Measurements from ENCODE around the gene FAM50A.
A peak's percentile ranks its signal among the peaks of the same experiment; 100 is the strongest.

Gene FAM50A

DNA sequence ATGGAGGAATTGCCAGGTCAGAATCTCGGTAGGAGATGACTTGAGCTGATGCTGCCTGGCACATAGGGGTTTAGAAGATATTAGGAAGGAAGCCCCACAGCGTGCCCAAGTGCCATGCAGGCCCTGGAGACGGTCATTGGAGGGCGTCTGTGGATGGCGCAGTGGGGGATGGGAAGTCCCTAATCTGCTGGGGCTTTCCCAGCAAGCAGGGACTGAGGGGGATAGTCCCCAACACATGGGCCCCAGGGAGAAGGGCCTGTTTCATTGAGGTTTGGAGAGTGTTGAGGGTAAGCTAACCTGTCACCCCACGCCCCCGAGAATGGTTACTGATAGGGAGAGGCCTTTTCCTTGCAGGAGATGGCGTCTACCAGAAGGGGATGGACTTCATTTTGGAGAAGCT, 24.8 kb upstream of the FAM50A start:
- Histone ChIP-seq H3K4me3 (ENCODE audit: low read depth in 1 of 2, low read length in 2 of 2) (no peak overlapping the region), H3K4me1 (ENCODE audit: control insufficient read depth in 1 of 2, insufficient read depth in 2 of 2, low read length in 2 of 2) (no peaks in the 10 kb centered on the region), H3K27me3 (ENCODE audit: low read depth, low read length) (no peaks in the 10 kb centered on the region), H3K9me3 (ENCODE audit: control insufficient read depth in 1 of 2, low read length in 2 of 2) (no peaks in the 10 kb centered on the region), H3K27ac (ENCODE audit: low read length) (no peak overlapping the region), H3K36me3 (ENCODE audit: control insufficient read depth in 1 of 2, insufficient read depth in 2 of 2, low read length in 2 of 2) (peaks cover 0 to 8% of the 10 kb centered on the region in 2 donors)

GRCh38 chrX:154419688-154420401, 24.1 kb upstream of the FAM50A start:
- H3K4me3 ChIP-seq (ENCODE audit: low read depth in 1 of 2, low read length in 2 of 2) = no peak overlapping the region
- H3K27me3 ChIP-seq (ENCODE audit: low read depth, low read length) = no peaks in the 10 kb centered on the region
- peaks cover 0 to 8% of the 10 kb centered on the region in 2 donors for H3K36me3 ChIP-seq (ENCODE audit: control insufficient read depth in 1 of 2, insufficient read depth in 2 of 2, low read length in 2 of 2)
- no peak overlapping the region for H3K27ac ChIP-seq (ENCODE audit: low read length)
- no peaks in the 10 kb centered on the region for H3K4me1 ChIP-seq (ENCODE audit: control insufficient read depth in 1 of 2, insufficient read depth in 2 of 2, low read length in 2 of 2)
- H3K9me3 ChIP-seq (ENCODE audit: control insufficient read depth in 1 of 2, low read length in 2 of 2) = no peaks in the 10 kb centered on the region

GRCh38 chrX:154420402-154420756, 23.6 kb upstream of the FAM50A start:
- Histone ChIP-seq H3K36me3 (ENCODE audit: control insufficient read depth in 1 of 2, insufficient read depth in 2 of 2, low read length in 2 of 2) (peaks cover 0 to 8% of the 10 kb centered on the region in 2 donors), H3K9me3 (ENCODE audit: control insufficient read depth in 1 of 2, low read length in 2 of 2) (no peaks in the 10 kb centered on the region), H3K4me3 (ENCODE audit: low read depth in 1 of 2, low read length in 2 of 2) (no peak overlapping the region), H3K27ac (ENCODE audit: low read length) (no peak overlapping the region), H3K27me3 (ENCODE audit: low read depth, low read length) (no peaks in the 10 kb centered on the region), H3K4me1 (ENCODE audit: control insufficient read depth in 1 of 2, insufficient read depth in 2 of 2, low read length in 2 of 2) (no peaks in the 10 kb centered on the region)

DNA sequence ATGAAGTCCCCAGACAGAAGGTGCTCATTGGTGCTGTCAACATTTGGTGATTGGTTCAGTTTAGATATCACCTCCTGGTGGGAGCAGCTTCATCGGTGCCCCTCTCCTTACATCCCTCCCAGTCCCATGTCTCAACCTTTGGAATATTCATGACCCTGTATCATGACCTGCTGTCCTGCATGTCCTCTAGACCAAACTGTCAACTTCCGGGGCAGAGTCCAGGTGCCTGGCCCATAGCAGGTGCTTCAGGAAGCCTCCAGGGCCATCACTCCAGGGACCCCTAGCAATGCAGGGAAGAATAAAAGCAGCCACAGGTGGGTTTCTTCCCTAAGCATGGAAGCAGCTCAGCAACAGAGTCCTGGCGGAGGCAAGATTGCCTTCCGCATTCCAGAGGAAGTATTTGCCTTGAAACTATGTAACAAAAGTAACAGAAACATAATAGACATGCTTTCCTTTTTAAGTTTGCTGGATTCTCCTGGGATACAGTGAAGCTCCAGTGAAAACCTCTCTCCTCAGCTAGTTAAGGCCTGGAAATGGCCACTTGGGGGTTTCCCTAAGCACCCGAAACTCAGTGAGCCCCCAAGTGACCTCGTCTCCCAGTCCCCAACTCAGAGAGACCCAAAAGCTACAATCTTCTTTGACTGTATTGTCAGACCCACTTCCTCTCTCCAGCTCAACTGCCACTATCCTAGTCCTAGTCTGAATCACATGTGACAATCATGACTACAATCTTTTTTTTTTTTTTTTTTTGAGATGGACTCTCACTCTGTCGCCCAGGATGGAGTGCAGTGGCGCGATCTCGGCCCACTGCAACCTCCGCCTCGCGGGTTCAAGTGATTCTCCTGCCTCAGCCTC, 16.8 kb upstream of the FAM50A start:
- H3K36me3 ChIP-seq (ENCODE audit: control insufficient read depth in 1 of 2, insufficient read depth in 2 of 2, low read length in 2 of 2) = peaks cover 0 to 6% of the 10 kb centered on the region in 2 donors
- H3K27me3 ChIP-seq (ENCODE audit: low read depth, low read length) = no peaks in the 10 kb centered on the region
- peaks cover 0 to 24% of the 10 kb centered on the region in 2 donors for H3K4me1 ChIP-seq (ENCODE audit: control insufficient read depth in 1 of 2, insufficient read depth in 2 of 2, low read length in 2 of 2)
- no peak overlapping the region for H3K27ac ChIP-seq (ENCODE audit: low read length)
- H3K4me3 ChIP-seq (ENCODE audit: low read depth in 1 of 2, low read length in 2 of 2) = peak overlapping the region in 1 of 2 donors; percentile 79
- no peaks in the 10 kb centered on the region for H3K9me3 ChIP-seq (ENCODE audit: control insufficient read depth in 1 of 2, low read length in 2 of 2)

DNA sequence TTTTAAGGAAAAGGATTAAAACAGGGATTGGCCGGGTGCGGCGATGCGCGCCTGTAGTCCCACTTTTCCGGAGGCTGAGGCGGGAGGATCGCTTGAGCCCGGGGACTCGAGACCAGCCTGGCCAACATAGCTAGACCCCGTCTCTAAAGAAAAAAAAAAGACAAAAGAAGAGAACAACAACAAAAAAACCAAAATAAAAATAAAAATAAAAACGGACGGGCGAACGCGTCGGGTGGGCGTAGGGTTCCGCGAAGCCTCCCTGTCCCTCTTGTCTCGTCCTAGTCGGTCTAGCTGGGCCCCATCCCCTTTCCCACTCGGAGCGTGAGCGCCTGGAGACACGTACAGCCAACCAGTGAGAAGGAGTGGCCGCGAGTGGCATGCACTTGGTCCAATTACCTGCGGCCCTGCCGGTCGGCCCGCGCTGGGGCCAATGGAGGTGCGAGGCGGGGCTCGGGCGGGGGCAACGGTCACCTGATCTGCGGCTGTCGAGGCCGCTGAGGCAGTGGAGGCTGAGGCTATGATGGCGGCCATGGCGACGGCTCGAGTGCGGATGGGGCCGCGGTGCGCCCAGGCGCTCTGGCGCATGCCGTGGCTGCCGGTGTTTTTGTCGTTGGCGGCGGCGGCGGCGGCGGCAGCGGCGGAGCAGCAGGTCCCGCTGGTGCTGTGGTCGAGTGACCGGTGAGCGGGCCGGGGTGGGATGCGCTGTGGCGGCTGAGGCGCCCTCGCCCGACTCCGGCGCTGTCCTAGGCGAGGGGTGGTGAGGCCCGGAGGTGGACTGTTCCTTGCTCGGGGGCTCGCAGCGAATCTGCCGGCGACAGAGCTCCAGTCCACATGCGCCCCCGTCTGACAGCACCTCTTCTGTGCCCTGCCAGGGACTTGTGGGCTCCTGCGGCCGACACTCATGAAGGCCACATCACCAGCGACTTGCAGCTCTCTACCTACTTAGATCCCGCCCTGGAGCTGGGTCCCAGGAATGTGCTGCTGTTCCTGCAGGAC, 15.5 kb upstream of the FAM50A start, which contains the start of gene ATP6AP1:
Gene ATP6AP1, plus strand, starts transcription at position 502 of the 996 bp plus-strand sequence. Its CDS starts 16 bp downstream, at position 518.
- Histone ChIP-seq H3K27me3 (ENCODE audit: low read depth, low read length) (no peaks in the 10 kb centered on the region), H3K4me1 (ENCODE audit: control insufficient read depth in 1 of 2, insufficient read depth in 2 of 2, low read length in 2 of 2) (peaks cover 0 to 24% of the 10 kb centered on the region in 2 donors)

DNA sequence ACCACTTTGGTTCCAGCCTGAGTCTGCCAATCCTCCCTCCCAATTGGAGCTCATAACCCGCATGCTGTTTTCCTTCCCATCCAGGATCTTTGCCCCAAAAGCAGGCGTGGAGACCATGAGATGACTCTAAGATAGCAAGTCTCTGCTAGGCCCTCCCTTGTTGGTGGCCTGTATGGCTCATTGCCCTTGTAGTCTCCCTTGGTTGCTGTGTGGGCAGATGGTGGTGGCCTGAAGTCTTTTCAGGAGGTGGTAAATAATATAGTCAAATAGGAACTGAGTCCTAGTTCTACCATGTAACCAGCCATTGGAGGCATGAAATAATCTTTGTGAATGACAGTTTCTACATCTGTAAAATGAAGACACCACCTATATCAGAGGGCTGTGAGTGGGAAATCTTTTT, 14.2 kb upstream of the FAM50A start:
- Histone ChIP-seq H3K9me3 (ENCODE audit: control insufficient read depth in 1 of 2, low read length in 2 of 2) (no peaks in the 10 kb centered on the region), H3K27me3 (ENCODE audit: low read depth, low read length) (no peaks in the 10 kb centered on the region), H3K27ac (ENCODE audit: low read length) (no peak overlapping the region), H3K4me3 (ENCODE audit: low read depth in 1 of 2, low read length in 2 of 2) (peak overlapping the region; percentile 67 to 79), H3K36me3 (ENCODE audit: control insufficient read depth in 1 of 2, insufficient read depth in 2 of 2, low read length in 2 of 2) (peaks cover 8 to 23% of the 10 kb centered on the region in 2 donors), H3K4me1 (ENCODE audit: control insufficient read depth in 1 of 2, insufficient read depth in 2 of 2, low read length in 2 of 2) (peaks cover 0 to 24% of the 10 kb centered on the region in 2 donors)

More for the DNA sequence above, 15.5 kb upstream of the FAM50A start, which contains the start of gene ATP6AP1:
- peak within 1 kb of the TSS; percentile 67 to 79 for H3K4me3 ChIP-seq (ENCODE audit: low read depth in 1 of 2, low read length in 2 of 2)
- peaks cover 4 to 15% of the 10 kb centered on the region in 2 donors for H3K36me3 ChIP-seq (ENCODE audit: control insufficient read depth in 1 of 2, insufficient read depth in 2 of 2, low read length in 2 of 2)
- no peaks in the 10 kb centered on the region for H3K9me3 ChIP-seq (ENCODE audit: control insufficient read depth in 1 of 2, low read length in 2 of 2)
- no peak within 1 kb of the TSS for H3K27ac ChIP-seq (ENCODE audit: low read length)

- Histone ChIP-seq H3K27ac (ENCODE audit: low read length) (peak overlapping the region; percentile 16), H3K9me3 (ENCODE audit: control insufficient read depth in 1 of 2, low read length in 2 of 2) (no peaks in the 10 kb centered on the region), H3K4me1 (ENCODE audit: control insufficient read depth in 1 of 2, insufficient read depth in 2 of 2, low read length in 2 of 2) (peaks cover 0 to 24% of the 10 kb centered on the region in 2 donors), H3K4me3 (ENCODE audit: low read depth in 1 of 2, low read length in 2 of 2) (no peak overlapping the region), H3K27me3 (ENCODE audit: low read depth, low read length) (no peaks in the 10 kb centered on the region), H3K36me3 (ENCODE audit: control insufficient read depth in 1 of 2, insufficient read depth in 2 of 2, low read length in 2 of 2) (peaks cover 8 to 23% of the 10 kb centered on the region in 2 donors)
These were observed 13.5 kb upstream of the FAM50A start for GRCh38 chrX:154430479-154430878.

- H3K4me1 ChIP-seq (ENCODE audit: control insufficient read depth in 1 of 2, insufficient read depth in 2 of 2, low read length in 2 of 2) = peaks cover 0 to 24% of the 10 kb centered on the region in 2 donors
- peak overlapping the region; percentile 16 for H3K27ac ChIP-seq (ENCODE audit: low read length)
- H3K27me3 ChIP-seq (ENCODE audit: low read depth, low read length) = no peaks in the 10 kb centered on the region
- H3K36me3 ChIP-seq (ENCODE audit: control insufficient read depth in 1 of 2, insufficient read depth in 2 of 2, low read length in 2 of 2) = peaks cover 8 to 23% of the 10 kb centered on the region in 2 donors
- no peaks in the 10 kb centered on the region for H3K9me3 ChIP-seq (ENCODE audit: control insufficient read depth in 1 of 2, low read length in 2 of 2)
- no peak overlapping the region for H3K4me3 ChIP-seq (ENCODE audit: low read depth in 1 of 2, low read length in 2 of 2)
These were observed 13.0 kb upstream of the FAM50A start for GRCh38 chrX:154430916-154431315.

DNA sequence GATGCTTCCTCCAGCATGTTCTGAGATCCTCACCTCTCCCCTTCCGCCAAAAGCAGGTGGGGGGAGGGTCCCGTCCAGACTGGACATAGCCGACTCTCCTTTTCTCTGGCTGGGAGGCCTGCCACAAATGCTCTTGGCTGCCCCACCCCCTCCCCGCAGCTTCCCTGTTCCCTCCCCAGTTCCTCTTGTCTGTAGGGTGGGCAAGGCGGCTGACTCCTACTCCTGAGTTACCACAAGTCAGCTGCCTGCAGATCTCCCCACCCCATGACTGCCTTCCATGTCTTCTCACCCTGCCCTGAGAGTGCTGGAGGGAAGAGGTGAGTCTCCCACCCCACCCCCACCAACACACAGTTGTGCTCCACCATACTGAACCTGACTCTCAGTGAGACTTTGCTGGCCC, 12.6 kb upstream of the FAM50A start:
- Histone ChIP-seq H3K27me3 (ENCODE audit: low read depth, low read length) (no peaks in the 10 kb centered on the region), H3K4me1 (ENCODE audit: control insufficient read depth in 1 of 2, insufficient read depth in 2 of 2, low read length in 2 of 2) (peaks cover 0 to 28% of the 10 kb centered on the region in 2 donors), H3K9me3 (ENCODE audit: control insufficient read depth in 1 of 2, low read length in 2 of 2) (no peaks in the 10 kb centered on the region), H3K4me3 (ENCODE audit: low read depth in 1 of 2, low read length in 2 of 2) (no peak overlapping the region), H3K27ac (ENCODE audit: low read length) (peak overlapping the region; percentile 16), H3K36me3 (ENCODE audit: control insufficient read depth in 1 of 2, insufficient read depth in 2 of 2, low read length in 2 of 2) (peaks cover 8 to 23% of the 10 kb centered on the region in 2 donors)

GRCh38 chrX:154432210-154432609, 11.7 kb upstream of the FAM50A start:
- Histone ChIP-seq H3K27me3 (ENCODE audit: low read depth, low read length) (no peaks in the 10 kb centered on the region), H3K9me3 (ENCODE audit: control insufficient read depth in 1 of 2, low read length in 2 of 2) (no peaks in the 10 kb centered on the region), H3K27ac (ENCODE audit: low read length) (no peak overlapping the region), H3K4me1 (ENCODE audit: control insufficient read depth in 1 of 2, insufficient read depth in 2 of 2, low read length in 2 of 2) (peaks cover 0 to 24% of the 10 kb centered on the region in 2 donors), H3K4me3 (ENCODE audit: low read depth in 1 of 2, low read length in 2 of 2) (no peak overlapping the region), H3K36me3 (ENCODE audit: control insufficient read depth in 1 of 2, insufficient read depth in 2 of 2, low read length in 2 of 2) (peaks cover 8 to 23% of the 10 kb centered on the region in 2 donors)

All from muscle layer of duodenum (tissue), 2 donors.